Measurements from ENCODE around the gene SATB2.

SATB2 gene

GRCh38 chr2:199223791-199224190 lies 233.9 kb downstream of the SATB2 start:
- DNase-seq: no peak

DNA sequence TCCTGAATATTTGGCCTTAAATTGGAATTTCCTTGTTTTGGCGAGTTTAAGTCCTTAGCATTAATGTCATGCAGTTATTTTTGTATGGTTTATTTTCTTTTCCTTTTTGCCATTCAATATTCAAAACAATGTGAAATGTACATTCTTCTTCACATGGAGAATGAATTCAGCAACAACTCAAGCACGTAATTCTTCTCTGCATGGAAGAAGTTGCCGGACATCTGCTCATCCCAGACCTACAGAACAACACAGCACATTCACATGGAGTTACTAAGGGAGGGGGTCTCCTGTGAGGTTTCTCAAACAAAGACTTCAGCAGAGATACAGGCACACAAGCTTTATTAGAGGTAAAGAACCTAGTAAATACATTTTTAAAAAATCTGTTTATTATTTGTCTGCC lies 236.8 kb downstream of the SATB2 start:
- no peak for DNase-seq

DNA sequence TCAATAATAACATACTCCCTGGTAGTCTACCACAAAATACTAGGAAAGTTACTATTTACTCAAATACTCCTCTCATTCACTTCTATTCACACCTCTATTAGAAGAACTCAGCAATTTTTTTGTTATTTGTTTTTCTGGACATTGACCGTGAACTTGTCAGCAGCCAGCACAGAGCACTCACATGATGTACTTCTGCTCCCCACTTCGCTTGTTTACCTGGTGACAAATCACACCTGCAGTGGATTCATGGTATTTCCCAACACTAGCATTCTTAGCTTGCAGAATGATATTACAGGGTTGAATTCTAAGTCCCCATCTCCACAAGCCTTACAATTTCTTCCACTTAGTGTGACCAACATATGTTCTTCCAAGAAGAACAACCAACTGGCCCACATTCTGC lies 238.2 kb downstream of the SATB2 start:
- no peak for DNase-seq
